OCI-LY3 (cell line): ENCODE measurements around the gene GNAZ.

ENCODE experiments used
- H2AFZ ChIP-seq: fragments of 200-600, 300-600 bp; shearing (Covaris generic); 2 replicates; pipeline ENCODE4 v1.6.0; 2014; ENCODE audit warnings: antibody characterized with exemption, low read depth, low read length
- H3K27ac ChIP-seq: fragments of 200-600, 300-600 bp; sonication (generic); 2 replicates; pipeline ENCODE4 v1.5.1; 2014; ENCODE audit warnings: mild to moderate bottlenecking, low read length, moderate library complexity, mixed read lengths
- H3K27me3 ChIP-seq: fragments of 200-600, 300-600 bp; sonication (generic); 2 replicates; pipeline ENCODE4 v1.6.1; 2014; ENCODE audit warnings: low read depth, low read length, mixed read lengths
- H3K36me3 ChIP-seq: fragments of 200-600, 300-600 bp; sonication (generic); replicated peaks from 2 replicates; pipeline ENCODE3; 2014; ENCODE audit warnings: low read depth, low read length, mixed read lengths
- H3K4me1 ChIP-seq: fragments of 300-600, 200-600 bp; sonication (generic); 2 replicates; pipeline ENCODE4 v1.6.1; 2014; ENCODE audit warnings: low read length, mixed read lengths
- H3K4me2 ChIP-seq: fragments of 200-600, 300-600 bp; sonication (generic); 2 replicates; pipeline ENCODE4 v1.6.1; 2014; ENCODE audit warnings: low read length, mixed read lengths
- H3K4me3 ChIP-seq: fragments of 300-600, 200-600 bp; sonication (generic); 2 replicates; pipeline ENCODE4 v1.5.1; 2014; ENCODE audit warnings: antibody characterized with exemption, mild to moderate bottlenecking, low read length, moderate library complexity
- H3K79me2 ChIP-seq: fragments of 300-600, 200-600 bp; shearing (Covaris generic); 2 replicates; pipeline ENCODE4 v1.6.1; 2014; ENCODE audit warnings: mild to moderate bottlenecking, low read length, mixed read lengths
- H3K9ac ChIP-seq: fragments of 300-600, 200-600 bp; shearing (Covaris generic); 2 replicates; pipeline ENCODE4 v1.6.0; 2014; ENCODE audit warnings: mild to moderate bottlenecking, low read length, moderate library complexity
- H3K9me3 ChIP-seq: fragments of 200-600, 300-600 bp; shearing (Covaris generic); 2 replicates; pipeline ENCODE4 v1.6.1; 2014; ENCODE audit warnings: low read length, mixed read lengths; ENCODE audit not compliant: insufficient read depth
- H4K20me1 ChIP-seq: fragments of 200-600, 300-600 bp; sonication (generic); 2 replicates; pipeline ENCODE4 v1.6.1; 2016; ENCODE audit warnings: low read length, mixed read lengths; ENCODE audit not compliant: insufficient read depth
- CTCF ChIP-seq: fragments of 200-600, 300-600 bp; sonication (generic); IDR thresholded peaks from 2 replicates; pipeline ENCODE4 v1.5.1; 2014; ENCODE audit warnings: antibody characterized with exemption, low read length, low read depth
- EZH2phosphoT487 ChIP-seq: fragments of 200-600 bp; shearing (Covaris generic); IDR thresholded peaks from 2 replicates; pipeline ENCODE4 v1.6.1; 2018; ENCODE audit warnings: antibody characterized with exemption, mixed run types, low read depth

GNAZ gene

DNA sequence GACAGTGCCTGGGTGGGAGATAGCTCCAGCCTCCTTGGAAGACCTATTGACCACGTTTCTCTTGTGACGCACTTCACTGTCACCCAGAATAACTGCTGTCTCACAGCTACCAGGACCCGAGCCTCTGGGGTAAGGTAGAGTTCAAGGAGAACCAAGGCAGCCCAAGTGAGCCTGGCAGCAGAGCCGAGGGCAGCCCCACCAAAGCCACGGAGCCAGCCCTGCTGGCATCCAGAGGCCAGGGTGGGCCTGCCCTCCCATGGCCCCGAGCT, 38.7 kb downstream of the GNAZ start:
- H3K4me2 ChIP-seq, result no peak overlapping the region
- H3K27me3 ChIP-seq, result no peaks in the 10 kb centered on the region
- no peak overlapping the region for H3K27ac ChIP-seq
- H3K9ac ChIP-seq, result no peak overlapping the region
- no peaks in the 10 kb centered on the region for H3K4me1 ChIP-seq
- peaks cover 39% of the 10 kb centered on the region for H3K36me3 ChIP-seq
- H3K79me2 ChIP-seq, result no peaks in the 10 kb centered on the region
- H2AFZ ChIP-seq, result no peak overlapping the region
- peaks cover 95% of the 10 kb centered on the region for H4K20me1 ChIP-seq
- H3K9me3 ChIP-seq, result no peaks in the 10 kb centered on the region
- no peak overlapping the region for H3K4me3 ChIP-seq
- TF ChIP-seq CTCF (no peak), EZH2phosphoT487 (no peak)

DNA sequence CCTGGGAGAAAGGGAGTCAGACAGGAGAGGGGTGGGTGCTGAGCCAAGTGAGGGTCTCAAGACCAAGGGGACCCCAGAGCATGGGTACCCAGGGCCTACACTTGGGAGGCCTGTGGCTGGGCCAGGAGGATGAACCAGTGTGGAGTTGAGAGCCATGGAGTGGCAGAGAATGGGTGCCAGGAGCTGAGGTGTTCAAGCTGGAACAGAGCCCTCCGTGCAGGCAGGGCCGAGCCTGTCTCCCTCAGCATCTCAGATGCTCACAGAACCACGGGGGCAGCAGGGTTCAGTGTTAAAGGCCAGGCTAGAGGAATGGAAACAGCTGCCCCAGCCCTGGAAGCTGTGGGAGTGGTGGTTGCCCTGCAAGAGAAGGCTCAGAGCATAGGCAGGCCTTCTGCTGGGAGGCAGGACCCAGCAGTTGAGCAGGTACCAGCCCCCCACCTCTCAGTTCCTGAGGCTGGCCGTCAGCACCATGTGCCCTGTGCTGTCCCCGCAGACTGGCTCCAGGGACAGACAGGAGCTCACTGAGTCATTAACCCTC, 39.2 kb downstream of the GNAZ start:
- H3K27ac ChIP-seq, result no peak overlapping the region
- no peak overlapping the region for H3K9ac ChIP-seq
- no peaks in the 10 kb centered on the region for H3K27me3 ChIP-seq
- H4K20me1 ChIP-seq, result peaks cover 94% of the 10 kb centered on the region
- no peak for TF ChIP-seq CTCF
- no peak for TF ChIP-seq EZH2phosphoT487
- no peak overlapping the region for H2AFZ ChIP-seq
- no peak overlapping the region for H3K4me3 ChIP-seq
- H3K4me2 ChIP-seq, result no peak overlapping the region
- no peaks in the 10 kb centered on the region for H3K9me3 ChIP-seq
- H3K79me2 ChIP-seq, result no peaks in the 10 kb centered on the region
- peaks cover 39% of the 10 kb centered on the region for H3K36me3 ChIP-seq
- no peaks in the 10 kb centered on the region for H3K4me1 ChIP-seq

DNA sequence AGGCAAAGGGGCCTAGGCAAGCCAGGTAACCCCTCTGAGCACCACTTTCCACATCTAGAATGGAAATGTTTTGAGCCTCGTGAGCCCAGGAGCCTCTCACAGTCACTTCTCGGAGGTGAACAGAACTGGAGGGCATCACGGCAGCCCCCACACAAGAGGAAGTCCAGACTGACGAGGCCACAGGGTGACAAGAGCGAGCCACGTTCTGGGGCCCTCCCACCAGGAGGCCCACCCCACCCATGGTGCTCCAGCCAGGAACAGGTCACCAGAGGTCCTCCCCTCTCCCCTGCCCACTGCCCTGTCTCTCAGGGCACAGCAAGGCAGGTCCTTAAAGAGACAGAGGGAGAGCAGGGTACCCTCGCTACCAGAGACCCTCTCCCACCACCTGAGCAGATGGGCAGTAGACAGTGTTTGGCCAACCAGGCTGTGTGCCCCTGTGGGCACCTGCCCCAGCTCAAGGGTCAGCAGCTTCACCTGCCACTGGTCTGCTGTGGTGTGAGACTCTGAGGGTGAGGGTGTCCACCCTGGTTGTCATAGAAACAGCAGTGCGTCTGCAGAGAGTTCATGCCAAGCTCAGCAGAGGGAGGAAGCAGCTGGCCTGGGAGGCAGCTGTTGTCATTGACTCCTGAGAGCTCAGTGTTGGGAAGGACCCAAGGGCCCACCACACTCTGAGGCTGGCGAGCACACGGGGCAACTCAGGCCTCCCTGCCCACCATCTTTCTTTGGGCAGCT, 40.0 kb downstream of the GNAZ start:
- no peak overlapping the region for H2AFZ ChIP-seq
- H4K20me1 ChIP-seq, result peaks cover 95% of the 10 kb centered on the region
- no peak overlapping the region for H3K4me2 ChIP-seq
- H3K9me3 ChIP-seq, result no peaks in the 10 kb centered on the region
- H3K27ac ChIP-seq, result no peak overlapping the region
- no peaks in the 10 kb centered on the region for H3K4me1 ChIP-seq
- peaks cover 39% of the 10 kb centered on the region for H3K36me3 ChIP-seq
- H3K4me3 ChIP-seq, result no peak overlapping the region
- H3K9ac ChIP-seq, result no peak overlapping the region
- no peaks in the 10 kb centered on the region for H3K79me2 ChIP-seq
- TF ChIP-seq EZH2phosphoT487 (no peak), CTCF (no peak)
- no peaks in the 10 kb centered on the region for H3K27me3 ChIP-seq

- Histone ChIP-seq H3K27me3 (no peaks in the 10 kb centered on the region), H3K27ac (no peak overlapping the region), H3K36me3 (peaks cover 34% of the 10 kb centered on the region), H3K4me1 (no peaks in the 10 kb centered on the region), H3K4me3 (no peak overlapping the region), H3K4me2 (no peak overlapping the region), H3K9me3 (no peaks in the 10 kb centered on the region), H3K79me2 (no peaks in the 10 kb centered on the region), H3K9ac (no peak overlapping the region), H2AFZ (no peak overlapping the region), H4K20me1 (peaks cover 92% of the 10 kb centered on the region)
- TF ChIP-seq EZH2phosphoT487, result no peak
- no peak for TF ChIP-seq CTCF
These were observed 40.7 kb downstream of the GNAZ start for GRCh38 chr22:23110922-23111527.
